Activated T-helper 17 cell treated with anti-CD3 and anti-CD28 coated beads, Interleukin-2, amount 50 U/mL, for 72 hours (primary cell): ENCODE data around the gene PRCP. TPM values are rescaled to one million over a fixed set of nuclear protein-coding genes. Genes with fewer than 3 reads are reported as not detected.
"Not testable (repeated sequence)": the region's sequence is repeated elsewhere in the genome, so short reads cannot be mapped to it uniquely, and the experiment has no call there.

ENCODE experiments used
- ATAC-seq: fragments of 150-1000 bp; cut with Tn5 transposase; replicated peaks from 2 replicates; pipeline ENCODE4 v1.10.0; 2021; ENCODE audit warnings: mild to moderate bottlenecking, moderate library complexity
- H3K27ac Mint-ChIP-seq: one replicate; pipeline ENCODE4 v1.8.0; 2022; ENCODE audit warnings: mixed read lengths
- H3K27me3 Mint-ChIP-seq: one replicate; pipeline ENCODE4 v1.8.0; 2022; ENCODE audit warnings: mixed read lengths
- H3K36me3 Mint-ChIP-seq: one replicate; pipeline ENCODE4 v1.8.0; 2022; ENCODE audit warnings: low read depth, mild to moderate bottlenecking, mixed read lengths
- H3K4me1 Mint-ChIP-seq: one replicate; pipeline ENCODE4 v1.8.0; 2022; ENCODE audit warnings: mixed read lengths
- H3K4me3 Mint-ChIP-seq: one replicate; pipeline ENCODE4 v1.8.0; 2022; ENCODE audit warnings: mild to moderate bottlenecking, mixed read lengths
- H3K9me3 Mint-ChIP-seq: one replicate; pipeline ENCODE4 v1.8.0; 2022; ENCODE audit warnings: mixed read lengths
- total RNA-seq, 2 donors: library from RNA; stranded (reverse); gene quantifications; one replicate each; pipeline ENCODE4 v1.2.3, GENCODE V29; 2022

PRCP gene
- 10 to 100 TPM; 20.9 to 26.9 TPM for total RNA-seq

GRCh38 chr11:82900277-82901164 lies at the start of gene PRCP:
Gene PRCP (minus strand): TSS chr11:82900430. CDS start chr11:82900402, 28 bp downstream.
- ATAC-seq: peak; percentile 88
- Mint-ChIP-seq H3K27ac (peak within 1 kb of the TSS; percentile 92), H3K36me3 (peaks cover 11% of the 10 kb centered on the region), H3K9me3 (no peaks in the 10 kb centered on the region), H3K4me1 (peaks cover 31% of the 10 kb centered on the region), H3K27me3 (no peaks in the 10 kb centered on the region), H3K4me3 (peak within 1 kb of the TSS; percentile 92)

GRCh38 chr11:82949352-82949751 lies 49.1 kb upstream of the PRCP start:
- no peaks in the 10 kb centered on the region for H3K27me3 Mint-ChIP-seq
- ATAC-seq: no peak
- no peak overlapping the region for H3K4me3 Mint-ChIP-seq
- no peaks in the 10 kb centered on the region for H3K4me1 Mint-ChIP-seq
- no peaks in the 10 kb centered on the region for H3K36me3 Mint-ChIP-seq
- H3K9me3 Mint-ChIP-seq: peaks cover 7% of the 10 kb centered on the region
- H3K27ac Mint-ChIP-seq: no peak overlapping the region

GRCh38 chr11:82945682-82946081 lies 45.5 kb upstream of the PRCP start:
- Mint-ChIP-seq H3K4me3 (no peak overlapping the region), H3K27me3 (no peaks in the 10 kb centered on the region), H3K27ac (no peak overlapping the region), H3K36me3 (no peaks in the 10 kb centered on the region), H3K4me1 (no peaks in the 10 kb centered on the region), H3K9me3 (peaks cover 5% of the 10 kb centered on the region)
- ATAC-seq: no peak

GRCh38 chr11:82945041-82945440 lies 44.8 kb upstream of the PRCP start:
- not testable (repeated sequence) for ATAC-seq, H3K9me3 Mint-ChIP-seq, H3K27me3 Mint-ChIP-seq, H3K27ac Mint-ChIP-seq, H3K36me3 Mint-ChIP-seq, H3K4me3 Mint-ChIP-seq, H3K4me1 Mint-ChIP-seq

- no peaks in the 10 kb centered on the region for H3K4me1 Mint-ChIP-seq
- no peak overlapping the region for H3K4me3 Mint-ChIP-seq
- H3K27ac Mint-ChIP-seq: no peak overlapping the region
- ATAC-seq: no peak
- no peaks in the 10 kb centered on the region for H3K27me3 Mint-ChIP-seq
- H3K36me3 Mint-ChIP-seq: no peaks in the 10 kb centered on the region
- H3K9me3 Mint-ChIP-seq: peaks cover 5% of the 10 kb centered on the region
Measured at GRCh38 chr11:82944198-82944597, 44.0 kb upstream of the PRCP start.

GRCh38 chr11:82943430-82943829 lies 43.2 kb upstream of the PRCP start:
- not testable (repeated sequence) for H3K36me3 Mint-ChIP-seq, H3K27me3 Mint-ChIP-seq, H3K4me3 Mint-ChIP-seq, H3K27ac Mint-ChIP-seq, H3K4me1 Mint-ChIP-seq, H3K9me3 Mint-ChIP-seq, ATAC-seq

- Mint-ChIP-seq H3K27me3 (no peaks in the 10 kb centered on the region), H3K4me3 (no peak overlapping the region), H3K4me1 (no peaks in the 10 kb centered on the region), H3K36me3 (no peaks in the 10 kb centered on the region), H3K27ac (no peak overlapping the region), H3K9me3 (peaks cover 5% of the 10 kb centered on the region)
- ATAC-seq: no peak
Measured at GRCh38 chr11:82942376-82942775, 42.1 kb upstream of the PRCP start.

- no peaks in the 10 kb centered on the region for H3K36me3 Mint-ChIP-seq
- H3K9me3 Mint-ChIP-seq: peaks cover 5% of the 10 kb centered on the region
- no peaks in the 10 kb centered on the region for H3K27me3 Mint-ChIP-seq
- ATAC-seq: no peak
- no peak overlapping the region for H3K27ac Mint-ChIP-seq
- H3K4me3 Mint-ChIP-seq: no peak overlapping the region
- H3K4me1 Mint-ChIP-seq: no peaks in the 10 kb centered on the region
Measured at GRCh38 chr11:82939456-82939855, 39.2 kb upstream of the PRCP start.

GRCh38 chr11:82937554-82937953 lies 37.3 kb upstream of the PRCP start:
- no peaks in the 10 kb centered on the region for H3K27me3 Mint-ChIP-seq
- no peak overlapping the region for H3K27ac Mint-ChIP-seq
- H3K4me3 Mint-ChIP-seq: no peak overlapping the region
- H3K4me1 Mint-ChIP-seq: no peaks in the 10 kb centered on the region
- H3K9me3 Mint-ChIP-seq: peaks cover 5% of the 10 kb centered on the region
- ATAC-seq: no peak
- peaks cover 12% of the 10 kb centered on the region for H3K36me3 Mint-ChIP-seq

GRCh38 chr11:82936261-82936660 lies 36.0 kb upstream of the PRCP start:
- no peak overlapping the region for H3K4me3 Mint-ChIP-seq
- H3K9me3 Mint-ChIP-seq: no peaks in the 10 kb centered on the region
- H3K27ac Mint-ChIP-seq: no peak overlapping the region
- ATAC-seq: no peak
- H3K36me3 Mint-ChIP-seq: peaks cover 21% of the 10 kb centered on the region
- no peaks in the 10 kb centered on the region for H3K27me3 Mint-ChIP-seq
- no peaks in the 10 kb centered on the region for H3K4me1 Mint-ChIP-seq

- no peak for ATAC-seq
- no peak overlapping the region for H3K4me3 Mint-ChIP-seq
- H3K4me1 Mint-ChIP-seq: no peaks in the 10 kb centered on the region
- no peak overlapping the region for H3K27ac Mint-ChIP-seq
- H3K27me3 Mint-ChIP-seq: no peaks in the 10 kb centered on the region
- H3K36me3 Mint-ChIP-seq: peaks cover 25% of the 10 kb centered on the region
- no peaks in the 10 kb centered on the region for H3K9me3 Mint-ChIP-seq
Measured at GRCh38 chr11:82932564-82932963, 32.3 kb upstream of the PRCP start.

GRCh38 chr11:82930734-82931133 lies 30.5 kb upstream of the PRCP start:
- Mint-ChIP-seq H3K27ac (no peak overlapping the region), H3K4me1 (no peaks in the 10 kb centered on the region), H3K27me3 (no peaks in the 10 kb centered on the region), H3K36me3 (peaks cover 25% of the 10 kb centered on the region), H3K4me3 (no peak overlapping the region), H3K9me3 (no peaks in the 10 kb centered on the region)
- no peak for ATAC-seq

- no peaks in the 10 kb centered on the region for H3K4me1 Mint-ChIP-seq
- no peaks in the 10 kb centered on the region for H3K9me3 Mint-ChIP-seq
- no peaks in the 10 kb centered on the region for H3K27me3 Mint-ChIP-seq
- peaks cover 25% of the 10 kb centered on the region for H3K36me3 Mint-ChIP-seq
- H3K4me3 Mint-ChIP-seq: no peak overlapping the region
- ATAC-seq: no peak
- no peak overlapping the region for H3K27ac Mint-ChIP-seq
Measured at GRCh38 chr11:82930229-82930628, 30.0 kb upstream of the PRCP start.

- Mint-ChIP-seq H3K4me1 (no peaks in the 10 kb centered on the region), H3K4me3 (no peak overlapping the region), H3K9me3 (no peaks in the 10 kb centered on the region), H3K27me3 (no peaks in the 10 kb centered on the region), H3K36me3 (peaks cover 25% of the 10 kb centered on the region), H3K27ac (no peak overlapping the region)
- ATAC-seq: no peak
Measured at GRCh38 chr11:82929121-82929520, 28.9 kb upstream of the PRCP start.

GRCh38 chr11:82927264-82927880 lies 27.1 kb upstream of the PRCP start:
- no peak overlapping the region for H3K4me3 Mint-ChIP-seq
- H3K4me1 Mint-ChIP-seq: peaks cover 3% of the 10 kb centered on the region
- H3K9me3 Mint-ChIP-seq: no peaks in the 10 kb centered on the region
- H3K27ac Mint-ChIP-seq: no peak overlapping the region
- no peaks in the 10 kb centered on the region for H3K27me3 Mint-ChIP-seq
- peak; percentile 72 for ATAC-seq
- peaks cover 11% of the 10 kb centered on the region for H3K36me3 Mint-ChIP-seq
